Measurements from ENCODE around the gene U2AF1. TPM values are rescaled to one million over a fixed set of nuclear protein-coding genes. Genes with fewer than 3 reads are reported as not detected.
A peak's percentile ranks its signal among the peaks of the same experiment; 100 is the strongest.
"Not testable (repeated sequence)": the region's sequence is repeated elsewhere in the genome, so short reads cannot be mapped to it uniquely, and the experiment has no call there.

Gene U2AF1, protein sequence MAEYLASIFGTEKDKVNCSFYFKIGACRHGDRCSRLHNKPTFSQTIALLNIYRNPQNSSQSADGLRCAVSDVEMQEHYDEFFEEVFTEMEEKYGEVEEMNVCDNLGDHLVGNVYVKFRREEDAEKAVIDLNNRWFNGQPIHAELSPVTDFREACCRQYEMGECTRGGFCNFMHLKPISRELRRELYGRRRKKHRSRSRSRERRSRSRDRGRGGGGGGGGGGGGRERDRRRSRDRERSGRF
- 34.9 TPM for total RNA-seq
- long read RNA-seq, full-length matches to known transcripts: 61 of 75 reads
- long read RNA-seq, partial matches to known transcripts: 1 of 75 reads
- long read RNA-seq, other reads (novel, unspliced or antisense): 13 of 75 reads

DNA sequence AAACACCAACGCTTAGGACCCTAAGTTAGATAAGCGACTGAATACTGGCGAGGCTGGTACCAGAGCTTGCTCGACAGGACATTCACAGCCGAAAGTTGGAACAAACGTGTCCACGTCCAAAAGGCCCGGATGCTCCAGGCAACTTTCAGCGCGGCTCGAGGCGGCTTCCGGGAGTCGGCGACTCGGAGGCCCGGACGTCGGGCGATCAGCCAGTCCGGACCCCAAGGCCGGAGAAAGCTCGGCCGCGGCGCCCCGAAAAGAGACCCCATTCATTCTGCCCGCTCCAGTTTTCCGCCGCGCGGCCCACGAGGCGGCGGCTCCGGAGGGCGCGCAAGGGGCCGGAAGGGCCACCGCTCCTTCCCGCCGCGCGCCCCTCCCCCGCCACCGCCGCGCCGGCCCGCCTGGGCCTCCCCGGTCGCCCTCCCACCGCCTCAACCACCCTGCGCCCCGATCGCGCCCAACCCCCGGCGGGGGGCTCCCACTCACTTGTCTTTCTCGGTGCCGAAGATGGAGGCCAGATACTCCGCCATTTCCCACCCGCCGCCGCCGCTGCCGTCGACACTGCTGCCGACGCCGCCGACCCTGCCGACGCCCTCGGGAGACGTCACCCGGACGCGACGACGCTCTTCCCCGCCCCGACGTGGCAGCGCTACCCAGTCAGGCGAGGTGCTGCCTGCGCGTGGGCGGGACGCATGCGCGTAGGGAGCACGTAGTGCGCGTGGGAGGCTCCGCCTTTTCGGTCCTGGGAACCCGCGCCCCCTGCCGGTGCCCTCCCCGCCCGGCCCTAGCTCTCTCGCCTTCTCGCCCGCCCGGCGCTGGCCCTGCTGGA, at the start of gene U2AF1:
Gene U2AF1, minus strand, starts transcription at position 606 of the 829 bp plus-strand sequence. Its CDS starts 76 bp downstream, at position 530.
- peak; percentile 99 for ATAC-seq
- H3K27me3 ChIP-seq; H3K36me3 ChIP-seq; H3K9me3 ChIP-seq; intact Hi-C loops (cut with DNase I); H3K4me1 ChIP-seq: not testable (repeated sequence)
- DNase-seq: peak; percentile 91
- Histone ChIP-seq H3K27ac (peak within 1 kb of the TSS; percentile 82), H3K4me3 (peak within 1 kb of the TSS; percentile 62)

DNA sequence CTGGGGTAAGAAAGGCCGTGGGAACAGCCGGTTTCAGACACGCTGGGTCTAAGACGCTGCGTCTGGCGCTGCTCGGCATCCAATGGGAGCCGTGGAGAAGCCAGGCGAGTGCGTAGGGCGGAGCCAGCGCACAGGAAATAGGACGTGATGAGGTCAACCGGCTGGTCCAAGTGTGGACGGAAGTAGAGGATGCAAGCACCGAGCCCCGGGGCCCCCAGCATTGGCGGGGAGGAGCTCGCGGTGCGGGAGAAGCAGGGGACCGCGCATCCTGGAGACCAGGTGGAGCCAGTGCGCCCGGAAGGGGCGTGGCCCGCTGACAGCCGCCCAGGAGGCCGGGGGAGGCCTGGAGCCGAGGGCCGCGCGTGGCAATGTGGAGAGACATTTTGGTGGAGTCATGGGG, 46.2 kb upstream of the U2AF1 start:
- DNase-seq; H3K4me1 ChIP-seq; H3K9me3 ChIP-seq; H3K27me3 ChIP-seq; H3K4me3 ChIP-seq; ATAC-seq; H3K27ac ChIP-seq; intact Hi-C loops (cut with DNase I); H3K36me3 ChIP-seq: not testable (repeated sequence)

DNA sequence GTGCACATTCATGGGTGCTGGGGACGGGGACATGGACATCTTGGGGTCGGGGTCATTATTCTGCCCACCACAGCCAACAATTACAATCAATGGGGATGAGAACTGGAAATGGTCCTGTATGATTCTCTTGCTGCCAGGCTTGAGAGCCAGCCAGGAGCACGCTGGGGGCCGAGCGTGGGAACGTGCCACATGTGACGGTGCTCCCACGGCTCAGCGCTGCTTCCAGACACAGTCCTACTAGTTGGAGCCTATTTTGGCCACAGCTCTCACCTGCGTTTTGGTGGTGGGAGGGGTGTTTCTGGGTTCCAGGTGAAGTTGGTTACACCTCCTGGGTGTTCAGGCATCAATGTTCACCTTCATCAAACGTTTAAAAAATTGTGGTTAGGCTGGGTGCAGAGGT, 42.0 kb upstream of the U2AF1 start:
- ATAC-seq; H3K9me3 ChIP-seq; H3K27ac ChIP-seq; intact Hi-C loops (cut with DNase I); H3K4me1 ChIP-seq; H3K4me3 ChIP-seq; H3K36me3 ChIP-seq; H3K27me3 ChIP-seq; DNase-seq: not testable (repeated sequence)

DNA sequence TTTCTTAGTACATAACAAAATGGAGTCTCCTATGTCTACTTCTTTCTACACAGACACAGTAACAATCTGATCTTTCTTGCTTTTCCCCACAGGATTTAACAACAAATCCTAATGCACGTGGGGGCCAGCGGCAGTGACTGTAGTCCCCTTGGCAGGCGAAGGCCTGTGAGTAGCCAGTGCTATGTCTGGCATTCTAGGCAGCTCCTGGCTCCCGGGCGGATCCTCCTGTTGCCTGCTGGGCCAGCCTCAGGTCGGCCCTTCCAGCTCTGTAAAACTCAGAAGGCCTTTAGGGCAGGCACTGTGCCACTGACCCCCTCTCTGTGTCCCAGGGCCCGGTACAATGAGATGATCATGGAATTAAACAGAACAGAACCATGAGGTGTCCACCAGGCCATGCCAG, 40.6 kb upstream of the U2AF1 start:
- H3K9me3 ChIP-seq; H3K27ac ChIP-seq; H3K27me3 ChIP-seq; H3K4me3 ChIP-seq; H3K36me3 ChIP-seq; intact Hi-C loops (cut with DNase I); H3K4me1 ChIP-seq; DNase-seq: not testable (repeated sequence)
- peak; percentile 52 for ATAC-seq

DNA sequence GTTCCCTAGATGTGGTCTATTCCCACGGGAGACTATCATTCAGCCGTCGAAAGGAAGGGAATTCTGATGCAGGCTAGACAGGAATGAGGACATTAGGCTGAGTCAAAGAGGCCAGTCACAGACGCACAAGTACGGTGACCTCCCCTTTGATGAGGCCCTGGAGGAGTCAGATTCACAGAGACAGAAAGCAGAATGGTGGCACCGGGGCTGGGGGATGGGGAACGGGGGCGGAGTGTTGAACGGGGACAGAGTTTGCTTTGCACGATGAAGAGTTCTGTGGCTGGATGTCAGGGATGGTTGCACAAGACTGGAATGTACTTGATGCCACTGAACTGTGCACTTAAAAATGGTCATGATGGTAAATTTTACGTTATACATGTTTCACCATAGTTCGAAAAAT, 39.3 kb upstream of the U2AF1 start:
- intact Hi-C loops (cut with DNase I); H3K27ac ChIP-seq; H3K4me3 ChIP-seq; H3K36me3 ChIP-seq; H3K9me3 ChIP-seq; H3K4me1 ChIP-seq; H3K27me3 ChIP-seq; DNase-seq: not testable (repeated sequence)
- peak; percentile 80 for ATAC-seq

DNA sequence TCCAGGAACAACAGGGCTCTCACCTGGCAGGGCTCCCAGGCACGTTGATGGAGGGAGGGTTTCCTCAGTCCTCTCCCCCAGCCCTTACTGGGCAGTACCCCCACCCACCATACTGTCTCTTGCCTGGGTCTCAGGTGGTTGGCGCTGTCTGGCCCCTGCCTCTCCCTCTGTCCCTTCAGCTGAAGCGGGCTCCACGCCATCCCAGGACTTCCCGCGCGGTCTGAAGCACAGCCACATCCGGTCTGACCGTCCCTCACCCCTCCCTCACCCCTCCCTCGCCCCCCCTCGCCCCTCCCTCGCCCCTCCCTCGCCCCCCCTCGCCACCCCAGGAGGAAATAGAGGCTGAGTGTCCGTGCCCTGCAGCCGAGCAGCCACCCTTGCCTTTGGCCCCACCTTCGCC, 34.0 kb upstream of the U2AF1 start:
- H3K36me3 ChIP-seq; H3K4me3 ChIP-seq; H3K4me1 ChIP-seq; intact Hi-C loops (cut with DNase I); H3K27ac ChIP-seq; H3K9me3 ChIP-seq; DNase-seq; H3K27me3 ChIP-seq: not testable (repeated sequence)
- peak; percentile 71 for ATAC-seq

DNA sequence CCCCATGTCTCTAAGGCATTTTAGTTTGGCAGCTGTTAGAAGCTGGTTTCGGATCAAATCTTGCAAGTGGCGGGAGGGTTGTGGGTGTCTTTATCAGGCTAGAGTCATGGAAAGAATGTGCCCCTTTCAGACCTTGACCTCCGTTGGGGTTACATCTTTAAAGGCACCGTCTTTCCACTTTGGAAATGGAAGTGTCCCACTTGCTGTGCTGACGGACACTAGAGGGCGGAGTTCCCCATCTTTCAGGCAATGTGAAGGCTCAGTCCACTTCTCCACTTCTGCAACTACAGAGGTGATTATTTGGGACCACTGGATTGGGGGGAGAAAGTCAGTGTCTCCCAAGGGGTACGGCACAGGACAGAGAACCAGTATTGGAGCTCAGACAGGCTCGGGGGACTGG, 31.6 kb upstream of the U2AF1 start:
- H3K4me3 ChIP-seq; H3K27me3 ChIP-seq; H3K9me3 ChIP-seq; H3K27ac ChIP-seq; H3K4me1 ChIP-seq; H3K36me3 ChIP-seq; DNase-seq; intact Hi-C loops (cut with DNase I): not testable (repeated sequence)
- peak; percentile 76 for ATAC-seq
- TF ChIP-seq, protein P1, sequence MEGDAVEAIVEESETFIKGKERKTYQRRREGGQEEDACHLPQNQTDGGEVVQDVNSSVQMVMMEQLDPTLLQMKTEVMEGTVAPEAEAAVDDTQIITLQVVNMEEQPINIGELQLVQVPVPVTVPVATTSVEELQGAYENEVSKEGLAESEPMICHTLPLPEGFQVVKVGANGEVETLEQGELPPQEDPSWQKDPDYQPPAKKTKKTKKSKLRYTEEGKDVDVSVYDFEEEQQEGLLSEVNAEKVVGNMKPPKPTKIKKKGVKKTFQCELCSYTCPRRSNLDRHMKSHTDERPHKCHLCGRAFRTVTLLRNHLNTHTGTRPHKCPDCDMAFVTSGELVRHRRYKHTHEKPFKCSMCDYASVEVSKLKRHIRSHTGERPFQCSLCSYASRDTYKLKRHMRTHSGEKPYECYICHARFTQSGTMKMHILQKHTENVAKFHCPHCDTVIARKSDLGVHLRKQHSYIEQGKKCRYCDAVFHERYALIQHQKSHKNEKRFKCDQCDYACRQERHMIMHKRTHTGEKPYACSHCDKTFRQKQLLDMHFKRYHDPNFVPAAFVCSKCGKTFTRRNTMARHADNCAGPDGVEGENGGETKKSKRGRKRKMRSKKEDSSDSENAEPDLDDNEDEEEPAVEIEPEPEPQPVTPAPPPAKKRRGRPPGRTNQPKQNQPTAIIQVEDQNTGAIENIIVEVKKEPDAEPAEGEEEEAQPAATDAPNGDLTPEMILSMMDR (IDR thresholded peaks at IDR 0.05): peak; percentile 14

DNA sequence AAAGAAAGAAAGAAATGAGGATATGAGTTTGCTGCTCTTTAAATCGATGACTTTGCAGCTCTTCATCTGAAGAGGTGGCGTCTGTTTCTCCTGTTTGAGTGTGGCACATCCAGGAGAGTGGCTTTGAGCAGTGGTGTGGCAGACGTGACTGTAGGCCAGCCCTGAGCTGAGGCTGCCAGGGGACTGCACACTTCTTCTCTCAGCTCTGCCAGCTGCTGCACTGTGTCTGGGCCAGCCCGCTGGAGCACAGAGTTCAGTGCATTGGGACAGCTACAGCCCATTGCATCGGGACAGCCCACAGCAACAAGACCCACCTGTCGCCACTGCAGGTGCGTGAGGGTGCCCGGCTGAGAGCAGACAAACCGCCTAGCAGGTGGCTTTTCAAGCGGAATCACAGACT, 27.1 kb upstream of the U2AF1 start:
- H3K4me3 ChIP-seq; intact Hi-C loops (cut with DNase I); H3K4me1 ChIP-seq; ATAC-seq; H3K9me3 ChIP-seq; DNase-seq; H3K27ac ChIP-seq; H3K27me3 ChIP-seq; H3K36me3 ChIP-seq: not testable (repeated sequence)

DNA sequence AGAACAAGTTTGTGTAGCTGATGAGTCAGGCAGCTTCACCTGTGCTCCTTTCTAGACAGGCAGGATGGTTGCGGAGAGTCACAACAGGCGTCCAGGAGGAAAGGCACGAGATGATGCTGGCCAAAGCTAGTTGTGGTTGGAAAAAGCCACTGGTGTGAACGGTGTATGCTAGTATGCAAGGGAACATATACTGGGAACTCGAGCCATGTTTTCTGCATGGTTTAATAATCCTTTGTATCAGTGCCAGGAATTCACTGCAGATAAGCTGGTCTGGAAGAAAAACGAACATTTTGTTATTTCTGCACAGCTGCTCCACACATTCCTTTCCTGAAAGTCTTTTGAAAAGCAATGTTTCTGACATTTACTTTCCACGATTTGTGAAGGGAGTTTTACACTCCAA, 22.7 kb upstream of the U2AF1 start:
- H3K4me1 ChIP-seq; ATAC-seq; H3K36me3 ChIP-seq; H3K27ac ChIP-seq; H3K27me3 ChIP-seq; H3K9me3 ChIP-seq; H3K4me3 ChIP-seq; DNase-seq; intact Hi-C loops (cut with DNase I): not testable (repeated sequence)

DNA sequence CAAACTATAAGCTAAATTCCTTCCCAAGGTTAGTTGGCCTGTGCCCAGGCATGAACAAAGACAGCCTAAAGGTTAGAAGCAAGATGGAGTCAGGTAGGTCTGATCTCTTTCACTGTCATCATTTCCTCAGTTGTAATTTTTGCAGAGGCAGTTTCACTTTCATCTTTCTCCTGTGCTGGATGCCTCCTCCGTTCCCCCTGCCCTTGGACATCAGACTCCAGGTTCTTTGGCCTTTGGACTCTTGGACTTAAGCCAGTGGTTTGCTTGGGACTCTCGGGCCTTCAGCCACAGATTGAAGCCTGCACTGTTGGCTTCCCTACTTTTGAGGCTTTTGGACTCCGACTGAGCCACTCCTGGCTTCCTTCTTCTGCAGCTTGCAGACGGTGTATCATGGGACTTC, 8.6 kb upstream of the U2AF1 start:
- H3K4me1 ChIP-seq; DNase-seq; ATAC-seq; H3K27me3 ChIP-seq; H3K27ac ChIP-seq; H3K9me3 ChIP-seq; H3K36me3 ChIP-seq; H3K4me3 ChIP-seq; intact Hi-C loops (cut with DNase I): not testable (repeated sequence)

DNA sequence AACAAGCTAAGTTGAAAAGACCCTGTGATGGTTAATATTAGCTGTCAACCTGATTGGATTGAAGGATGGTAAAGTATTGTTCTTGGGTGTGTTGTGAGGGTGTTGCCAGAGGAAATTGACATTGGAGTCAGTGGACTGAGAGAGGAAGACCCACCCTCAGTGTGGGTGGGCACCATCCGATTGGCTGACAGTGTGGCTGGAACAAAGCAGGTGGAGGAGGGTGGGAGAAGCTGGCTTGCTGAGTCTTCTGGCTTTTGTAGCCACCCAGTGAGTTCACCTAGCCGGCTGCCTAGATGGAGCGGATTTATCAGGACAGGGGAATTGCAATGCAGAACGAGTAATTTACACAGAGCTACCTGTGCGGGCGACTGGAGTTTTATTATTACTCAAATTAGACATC, 7.1 kb upstream of the U2AF1 start:
- ATAC-seq; DNase-seq; H3K4me1 ChIP-seq; H3K4me3 ChIP-seq; intact Hi-C loops (cut with DNase I); H3K9me3 ChIP-seq; H3K36me3 ChIP-seq; H3K27me3 ChIP-seq; H3K27ac ChIP-seq: not testable (repeated sequence)

DNA sequence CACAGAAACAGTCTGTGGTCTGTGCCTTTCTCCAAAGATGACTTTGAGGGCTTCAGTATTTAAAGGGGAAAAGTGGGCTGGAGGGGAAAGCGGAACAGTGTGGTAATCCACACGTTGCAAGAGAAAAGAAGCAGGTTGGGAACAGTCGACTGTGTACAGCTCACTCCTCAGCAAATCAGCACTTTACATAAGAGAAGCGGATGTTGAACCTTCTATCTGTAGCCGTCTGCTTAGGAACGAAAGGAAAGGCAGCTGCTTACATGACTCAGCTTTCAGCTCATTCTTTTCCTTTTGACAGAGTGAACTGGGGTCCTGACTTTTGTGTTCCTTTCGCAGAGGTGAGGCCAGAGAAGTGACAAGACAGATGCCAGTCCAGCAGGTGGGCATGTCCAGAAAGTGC, 1.6 kb upstream of the U2AF1 start:
- peak; percentile 5 for ATAC-seq
- H3K9me3 ChIP-seq; H3K4me3 ChIP-seq; intact Hi-C loops (cut with DNase I); H3K36me3 ChIP-seq; H3K27me3 ChIP-seq; H3K27ac ChIP-seq; DNase-seq; H3K4me1 ChIP-seq: not testable (repeated sequence)

DNA sequence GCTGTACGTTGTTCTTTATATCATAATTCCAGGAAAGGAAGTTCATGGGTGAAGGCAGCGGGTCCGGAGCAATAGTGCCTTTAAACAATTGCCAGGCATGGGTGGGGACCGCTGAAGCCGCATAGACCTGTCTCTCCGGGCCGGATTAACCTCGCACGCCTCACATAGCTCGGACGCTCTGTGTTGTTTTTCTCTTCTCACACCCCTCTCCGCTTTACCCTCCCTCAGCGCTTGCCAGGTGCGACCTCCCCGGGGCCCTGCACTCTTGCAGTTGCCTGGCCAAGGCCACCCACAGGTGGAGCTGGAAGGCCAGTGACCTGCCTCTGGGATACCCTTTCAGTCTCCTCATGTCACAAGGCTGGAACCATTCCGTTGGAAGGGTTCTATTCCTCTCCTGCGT, 807 bp upstream of the U2AF1 start:
- DNase-seq; H3K4me1 ChIP-seq; H3K9me3 ChIP-seq; H3K36me3 ChIP-seq; H3K27me3 ChIP-seq; ATAC-seq; H3K27ac ChIP-seq; intact Hi-C loops (cut with DNase I); H3K4me3 ChIP-seq: not testable (repeated sequence)

Measured in upper lobe of right lung (tissue), 1 donor.